HG02571 (cell line): ENCODE data around the gene PLCB4.

Experiments
- ATAC-seq: cut with Tn5 transposase; IDR thresholded peaks from one replicate; pipeline ENCODE4 v1.9.1; 2021; ENCODE audit warnings: mild to moderate bottlenecking, moderate library complexity; ENCODE audit not compliant: unreplicated experiment

Gene PLCB4

GRCh38 chr20:9301129-9302090 lies 232.5 kb downstream of the PLCB4 start:
- ATAC-seq, result no peak

GRCh38 chr20:9302091-9302462 lies 233.2 kb downstream of the PLCB4 start:
- no peak for ATAC-seq

- ATAC-seq, result no peak
Measured at GRCh38 chr20:9306521-9306920, 237.6 kb downstream of the PLCB4 start.

DNA sequence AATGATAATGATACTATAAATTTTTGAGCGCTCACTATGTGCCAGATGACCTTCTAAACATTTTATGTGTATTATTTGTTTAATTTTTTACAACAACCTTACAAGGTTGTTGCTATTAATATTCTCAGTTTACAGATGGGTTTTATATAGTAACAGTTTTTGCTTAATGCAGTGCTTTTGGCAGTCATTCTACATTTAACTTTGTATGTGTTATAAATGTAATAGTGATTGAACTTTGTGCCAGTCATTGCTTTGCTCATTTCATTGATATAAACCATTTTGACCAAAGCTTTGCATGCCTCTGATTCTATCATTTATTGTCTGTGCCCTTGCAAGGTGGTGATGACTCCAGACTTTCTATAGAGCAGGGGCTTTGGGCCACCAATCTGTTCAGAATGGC lies 239.2 kb downstream of the PLCB4 start:
- ATAC-seq, result no peak

DNA sequence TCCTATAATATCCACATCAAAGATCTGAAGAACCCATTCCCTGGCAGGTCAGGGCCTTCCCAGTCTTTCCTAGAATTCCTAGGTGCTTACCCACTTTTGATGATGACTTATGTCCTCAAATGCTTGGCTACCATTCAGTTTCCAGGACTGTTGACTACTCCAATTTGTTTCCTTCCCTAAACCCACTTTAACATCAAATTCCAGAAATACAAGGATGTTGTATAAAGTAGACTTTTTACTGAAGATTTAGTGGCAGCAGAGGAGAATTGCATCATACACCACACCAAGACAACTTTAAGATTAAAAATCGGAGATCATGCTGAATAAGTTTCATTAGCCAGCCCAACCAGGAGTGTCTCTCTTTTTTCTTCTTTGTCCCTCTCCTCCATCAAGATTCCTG lies 242.2 kb downstream of the PLCB4 start:
- no peak for ATAC-seq

DNA sequence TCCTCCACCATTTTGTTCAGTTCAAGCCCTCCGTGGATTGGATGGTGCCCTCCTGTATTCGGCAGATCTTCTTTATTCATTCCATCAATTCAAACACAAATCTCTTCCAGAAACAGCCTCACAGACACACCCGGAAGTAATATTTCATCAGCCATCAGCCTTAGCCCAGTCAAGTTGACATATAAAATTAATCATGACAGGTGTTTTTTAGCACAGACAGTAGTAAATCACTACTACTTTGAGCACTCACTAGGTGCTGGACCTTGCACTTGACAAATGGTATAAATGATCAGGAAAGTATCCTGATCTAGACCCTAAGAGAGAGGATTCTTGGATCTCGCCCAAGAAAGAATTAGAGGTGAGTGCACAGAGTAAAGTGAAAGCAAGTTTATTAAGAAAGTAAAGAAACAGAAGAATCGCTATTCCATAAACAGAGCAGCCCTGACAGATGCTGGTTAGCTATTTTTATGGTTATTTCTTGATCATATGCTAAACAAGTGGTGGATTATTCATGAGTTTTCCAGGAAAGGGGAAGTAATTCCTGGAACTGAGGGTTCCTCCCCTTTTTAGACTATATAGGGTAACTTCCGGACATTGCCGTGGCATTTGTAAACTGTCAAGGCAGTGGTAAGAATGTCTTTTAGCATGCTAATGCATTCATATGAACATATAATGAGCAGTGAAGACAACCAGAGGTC lies 250.9 kb downstream of the PLCB4 start:
- no peak for ATAC-seq

GRCh38 chr20:9321007-9321406 lies 252.1 kb downstream of the PLCB4 start:
- no peak for ATAC-seq

GRCh38 chr20:9322661-9323060 lies 253.8 kb downstream of the PLCB4 start:
- ATAC-seq, result no peak

GRCh38 chr20:9323622-9324021 lies 254.7 kb downstream of the PLCB4 start:
- ATAC-seq, result no peak

- no peak for ATAC-seq
Measured at GRCh38 chr20:9329355-9330101, 260.6 kb downstream of the PLCB4 start.

- no peak for ATAC-seq
Measured at GRCh38 chr20:9330151-9330550, 261.3 kb downstream of the PLCB4 start.

GRCh38 chr20:9331707-9332435 lies 263.0 kb downstream of the PLCB4 start:
- ATAC-seq, result no peak

- no peak for ATAC-seq
Measured at GRCh38 chr20:9332791-9333479, 264.0 kb downstream of the PLCB4 start.

DNA sequence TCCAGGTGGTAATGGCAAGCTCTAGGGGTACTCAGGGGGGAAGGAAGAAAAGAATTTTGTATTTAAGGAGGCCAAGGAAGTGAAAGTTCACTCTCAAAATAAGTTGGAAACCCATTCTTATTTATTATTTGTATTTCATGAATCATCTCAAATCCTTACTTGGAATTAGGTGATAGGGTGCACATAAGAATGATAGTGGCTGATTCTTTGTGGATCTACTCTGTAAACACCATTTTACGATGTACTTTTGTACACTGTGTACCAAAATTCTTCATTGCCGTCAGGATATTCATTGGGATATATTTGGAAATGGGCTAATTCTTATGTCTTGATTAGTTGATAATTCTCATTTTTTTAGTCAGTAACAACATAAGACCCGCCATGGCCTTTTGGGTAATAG lies 266.0 kb downstream of the PLCB4 start:
- ATAC-seq, result no peak

DNA sequence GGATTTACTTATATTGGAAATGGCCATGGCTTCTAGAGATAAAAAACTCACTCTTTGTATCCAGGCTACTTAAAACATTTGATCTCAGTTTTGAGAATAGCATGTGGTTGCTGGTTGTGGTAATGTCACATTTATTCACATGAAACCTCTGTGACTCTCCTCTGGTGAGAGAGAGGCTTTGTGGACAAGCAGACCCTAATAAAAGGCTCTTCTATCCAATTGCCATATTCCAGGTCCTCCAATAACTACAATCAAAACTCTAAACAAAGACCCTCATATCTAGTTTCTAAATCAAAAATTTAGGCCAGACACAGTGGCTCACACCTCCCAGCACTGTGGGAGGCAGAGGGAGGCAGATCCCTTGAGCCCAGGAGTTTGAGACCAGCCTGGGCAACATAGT lies 269.2 kb downstream of the PLCB4 start:
- ATAC-seq, result no peak

DNA sequence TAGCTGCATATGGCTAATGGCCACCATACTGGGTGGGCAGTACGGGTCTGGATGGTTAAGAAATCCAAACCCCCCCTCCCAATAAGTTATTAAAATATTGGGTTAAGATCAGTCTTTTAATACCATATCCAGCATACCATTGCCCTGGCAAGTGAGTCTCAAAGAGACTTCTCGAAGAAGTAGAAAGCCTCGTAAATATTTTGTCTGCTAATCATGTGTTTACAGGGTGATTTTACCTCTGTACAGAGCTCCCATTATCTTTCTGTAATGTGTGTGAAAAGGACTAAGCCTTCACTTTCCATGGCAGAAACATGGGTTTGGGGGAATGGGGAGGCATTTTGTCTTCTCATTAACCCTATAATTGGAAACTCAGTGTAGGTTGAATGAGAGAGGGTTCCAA lies 270.8 kb downstream of the PLCB4 start:
- no peak for ATAC-seq

DNA sequence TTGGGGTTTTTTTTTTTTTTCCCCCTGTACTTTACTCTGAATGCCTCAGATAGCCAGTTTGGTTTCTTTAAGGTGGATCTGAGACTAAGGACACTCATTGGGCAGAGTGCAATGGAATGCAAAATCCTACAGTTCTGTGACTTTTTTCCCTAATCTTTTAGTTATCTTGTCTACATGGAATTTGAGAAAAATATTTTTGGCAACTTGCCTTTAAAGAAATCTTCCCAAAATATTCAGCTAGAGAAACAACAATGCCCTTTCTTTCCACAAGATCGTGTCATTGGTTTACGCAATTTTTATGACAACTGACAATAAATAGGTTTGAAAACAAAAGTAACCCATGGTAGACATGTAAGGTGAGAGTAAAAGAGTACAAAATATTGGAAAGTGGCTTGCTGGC lies 273.8 kb downstream of the PLCB4 start:
- no peak for ATAC-seq

- ATAC-seq, result no peak
Measured at GRCh38 chr20:9344083-9344920, 275.4 kb downstream of the PLCB4 start.

DNA sequence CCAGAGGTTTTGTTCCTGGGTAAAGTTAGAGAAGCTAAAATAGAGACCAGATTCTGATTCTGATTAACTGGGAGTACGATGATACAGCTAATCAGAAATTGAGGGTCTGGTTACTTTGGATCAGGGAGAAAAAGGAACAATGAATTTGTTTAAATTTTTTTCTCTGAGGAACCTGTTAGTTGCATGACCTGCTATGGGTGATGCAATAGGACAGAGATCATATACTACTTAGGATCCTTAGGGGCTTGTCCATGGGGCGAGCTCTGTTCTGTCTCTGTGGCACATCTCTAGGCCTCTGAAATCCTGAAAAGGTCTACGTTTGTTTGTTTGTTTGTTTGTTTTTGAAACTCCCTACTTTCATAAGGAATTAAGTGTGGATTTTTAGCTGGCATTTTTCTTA lies 279.4 kb downstream of the PLCB4 start:
- ATAC-seq, result no peak
